CD4-positive, alpha-beta memory T cell (primary cell): ENCODE measurements around the gene RASA1. TPM values are rescaled to one million over a fixed set of nuclear protein-coding genes. Genes with fewer than 3 reads are reported as not detected.
"Not testable (repeated sequence)": the region's sequence is repeated elsewhere in the genome, so short reads cannot be mapped to it uniquely, and the experiment has no call there.

ENCODE experiments used
- CTCF ChIA-PET: fragments of 350-600 bp; sonication (Branson Sonifier 250); formaldehyde crosslinking; loops from one replicate; lab custom pipeline; 2021; ENCODE audit warnings: inconsistent platforms; ENCODE audit not compliant: partially characterized antibody; lab: Charles Lee
- POLR2A ChIA-PET: fragments of 350-600 bp; sonication (Branson Sonifier 250); formaldehyde crosslinking; loops from one replicate; lab custom pipeline; 2021; ENCODE audit not compliant: partially characterized antibody; lab: Charles Lee
- DNase-seq, 5 donors: peaks; one replicate each; pipeline versions ENCODE4 v3.0.0 to v3.0.0-alpha.2; 2020 to 2022; ENCODE audit warnings: mixed read lengths in 1 of 5
- H3K27ac ChIP-seq: one replicate; pipeline ENCODE4 v1.7.0; 2013; ENCODE audit warnings: low read depth, low read length
- H3K27me3 ChIP-seq: 2 replicates; pipeline ENCODE4 v1.7.0; 2013; ENCODE audit warnings: mild to moderate bottlenecking, low read length, moderate library complexity; ENCODE audit not compliant: insufficient read depth
- H3K36me3 ChIP-seq: 2 replicates; pipeline ENCODE4 v1.7.0; 2013; ENCODE audit warnings: mild to moderate bottlenecking, low read length, moderate library complexity; ENCODE audit not compliant: insufficient read depth
- H3K4me1 ChIP-seq: 2 replicates; pipeline ENCODE4 v1.7.0; 2013; ENCODE audit warnings: mild to moderate bottlenecking, low read length, moderate library complexity; ENCODE audit not compliant: insufficient read depth
- H3K4me3 ChIP-seq, 2 donors: one replicate each; pipeline ENCODE4 v1.7.0; 2013; ENCODE audit warnings: low read length in 2 of 2, mild to moderate bottlenecking in 1 of 2
- H3K9me3 ChIP-seq, 2 donors: one replicate each; pipeline ENCODE4 v1.7.0; 2013; ENCODE audit warnings: low read length in 2 of 2, control low read depth in 1 of 2; ENCODE audit not compliant: control insufficient read depth in 1 of 2
- H3K27ac Mint-ChIP-seq, 7 donors: one replicate each; pipeline ENCODE4 v1.8.0; 2020 to 2021; ENCODE audit warnings: mixed read lengths in 7 of 7, mild to moderate bottlenecking in 6 of 7, inconsistent platforms in 3 of 7, moderate library complexity in 3 of 7
- H3K27me3 Mint-ChIP-seq, 2 donors: one replicate each; pipeline ENCODE4 v1.8.0; 2020 to 2021; ENCODE audit warnings: mixed read lengths in 2 of 2
- H3K36me3 Mint-ChIP-seq, 2 donors: one replicate each; pipeline ENCODE4 v1.8.0; 2020 to 2021; ENCODE audit warnings: mixed read lengths in 2 of 2, inconsistent platforms in 1 of 2, mild to moderate bottlenecking in 1 of 2
- H3K4me1 Mint-ChIP-seq, 4 donors: one replicate each; pipeline ENCODE4 v1.8.0; 2020 to 2021; ENCODE audit warnings: mixed read lengths in 4 of 4, mild to moderate bottlenecking in 1 of 4
- H3K4me3 Mint-ChIP-seq, 8 donors: one replicate each; pipeline ENCODE4 v1.8.0; 2020 to 2021; ENCODE audit warnings: mixed read lengths in 8 of 8, mild to moderate bottlenecking in 7 of 8, moderate library complexity in 6 of 8, inconsistent platforms in 3 of 8
- H3K9me3 Mint-ChIP-seq, 8 donors: one replicate each; pipeline ENCODE4 v1.8.0; 2020 to 2021; ENCODE audit warnings: mixed read lengths in 8 of 8, mild to moderate bottlenecking in 5 of 8, inconsistent platforms in 3 of 8, moderate library complexity in 1 of 8
- intact Hi-C: fragments of 100-400 bp; cut with micrococcal nuclease; formaldehyde crosslinking; loops from one replicate; pipeline ENCODE4 v1.15.1; 2023
- polyA plus RNA-seq, 2 donors: library from polyadenylated mRNA; unstranded; fragments of 300-500 nt; fragmentation: Illumina TruSeq; gene quantifications; one replicate each; pipeline ENCODE4 v1.2.3, GENCODE V29; 2021
- total RNA-seq, 2 experiments: library from RNA; stranded (reverse); gene quantifications; one replicate each; pipeline ENCODE4 v1.2.3, GENCODE V29; 2021

RASA1 gene
- total and polyA plus RNA-seq, 4 experiments from 2014 or later = 3.3 to 32.4 (median 21.4) TPM

DNA sequence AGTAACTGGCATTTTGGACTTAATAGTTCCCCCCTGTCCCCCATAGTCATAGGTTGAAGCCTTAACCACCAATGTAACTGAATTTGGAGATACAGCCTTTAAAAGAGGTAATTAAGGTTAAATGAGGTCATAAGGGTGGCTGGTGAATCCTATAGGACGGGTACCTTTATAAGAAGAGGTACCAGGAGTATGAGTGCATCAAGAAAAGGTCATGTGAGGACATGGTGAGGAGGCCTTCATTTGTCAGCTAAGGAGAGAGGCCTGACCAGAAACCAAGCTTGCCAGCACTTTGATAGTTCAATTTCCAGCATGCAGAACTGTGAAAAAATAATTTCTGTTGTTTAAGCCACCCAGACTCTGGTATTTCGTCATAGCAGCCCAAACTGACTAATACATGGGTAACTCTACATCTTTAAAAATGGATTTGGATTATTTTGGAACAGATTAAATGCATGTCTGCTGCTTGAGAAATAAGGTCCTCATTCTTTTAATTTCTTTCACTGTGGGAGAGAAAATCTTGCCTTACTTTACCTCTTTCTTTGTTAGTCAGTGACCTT lies 9.7 kb downstream of the RASA1 start:
- H3K4me1 Mint-ChIP-seq = peaks cover 52 to 81% (median 66%) of the 10 kb centered on the region in 4 donors
- Histone ChIP-seq H3K4me1 (peaks cover 62% of the 10 kb centered on the region), H3K36me3 (no peaks in the 10 kb centered on the region), H3K27ac (no peak overlapping the region), H3K9me3 (no peaks in the 10 kb centered on the region), H3K27me3 (no peaks in the 10 kb centered on the region), H3K4me3 (no peak overlapping the region)
- H3K27ac Mint-ChIP-seq = peak overlapping the region; percentile 2 to 83 (median 44)
- CTCF ChIA-PET = no interaction called here
- POLR2A ChIA-PET = no interaction called here
- H3K36me3 Mint-ChIP-seq = peaks cover 20% of the 10 kb centered on the region in 2 donors
- H3K4me3 Mint-ChIP-seq = peak overlapping the region in 2 of 8 donors; percentile 13 to 34
- DNase-seq = no peak
- H3K27me3 Mint-ChIP-seq = no peaks in the 10 kb centered on the region
- intact Hi-C loops = no loop called here
- H3K9me3 Mint-ChIP-seq = no peaks in the 10 kb centered on the region

- no peaks in the 10 kb centered on the region for H3K9me3 ChIP-seq
- no peaks in the 10 kb centered on the region for H3K9me3 Mint-ChIP-seq
- ChIA-PET POLR2A (interaction anchor here (2.4 kb wide), 1 partner anchor 10 kb away, joined by 12 read pairs; the partner anchor contains the start of gene RASA1), CTCF (no interaction called here)
- H3K36me3 Mint-ChIP-seq = peaks cover 20 to 23% of the 10 kb centered on the region in 2 donors
- no peak overlapping the region for H3K4me3 ChIP-seq
- no peaks in the 10 kb centered on the region for H3K27me3 Mint-ChIP-seq
- no peaks in the 10 kb centered on the region for H3K27me3 ChIP-seq
- peaks cover 52 to 89% (median 70%) of the 10 kb centered on the region in 4 donors for H3K4me1 Mint-ChIP-seq
- no peak for DNase-seq
- no peaks in the 10 kb centered on the region for H3K36me3 ChIP-seq
- no peak overlapping the region for H3K27ac ChIP-seq
- H3K27ac Mint-ChIP-seq = peak overlapping the region in 5 of 7 donors; percentile 30 to 81 (median 37)
- H3K4me3 Mint-ChIP-seq = no peak overlapping the region
- H3K4me1 ChIP-seq = peaks cover 70% of the 10 kb centered on the region
- intact Hi-C loops = no loop called here
Measured at GRCh38 chr5:87278590-87279100, 11.0 kb downstream of the RASA1 start.

DNA sequence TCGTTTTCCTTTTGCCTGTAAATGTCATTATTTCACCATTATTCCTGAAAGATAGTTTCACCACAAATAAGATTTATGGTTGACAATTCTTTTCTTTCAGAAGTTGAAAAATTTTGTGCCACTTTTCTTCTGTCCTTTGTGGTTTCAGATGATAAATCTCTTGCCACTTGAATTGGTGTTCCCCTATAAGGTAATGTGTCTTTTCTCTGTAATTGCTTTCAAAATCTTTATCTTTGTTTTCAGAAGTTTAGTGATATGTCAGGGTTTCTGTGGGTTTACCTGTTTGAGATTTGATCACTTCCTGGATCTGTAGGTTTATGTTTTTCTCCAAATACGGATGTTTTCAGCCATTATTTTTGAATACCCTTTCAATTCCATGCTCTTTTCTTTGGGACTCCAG lies 14.6 kb downstream of the RASA1 start:
- ChIA-PET CTCF (interaction anchor here (1.1 kb wide), 1 partner anchor 14 kb away, joined by 3 read pairs; the partner anchor contains the start of gene RASA1), POLR2A (interaction anchor here (1.0 to 3.2 kb wide), 2 partner anchors 14 to 200 kb away, joined by 3 to 26 read pairs; partner anchors contain the start of gene RASA1)
- H3K9me3 ChIP-seq = no peaks in the 10 kb centered on the region
- peaks cover 37 to 70% (median 50%) of the 10 kb centered on the region in 4 donors for H3K4me1 Mint-ChIP-seq
- H3K36me3 ChIP-seq = no peaks in the 10 kb centered on the region
- H3K4me3 Mint-ChIP-seq = peak overlapping the region; percentile 75 to 90 (median 86)
- H3K9me3 Mint-ChIP-seq = no peaks in the 10 kb centered on the region
- H3K4me3 ChIP-seq = peak overlapping the region in 1 of 2 donors; percentile 27
- peaks cover 22 to 24% of the 10 kb centered on the region in 2 donors for H3K36me3 Mint-ChIP-seq
- peak overlapping the region; percentile 63 for H3K27ac ChIP-seq
- H3K27ac Mint-ChIP-seq = peak overlapping the region; percentile 71 to 97 (median 92)
- H3K4me1 ChIP-seq = peaks cover 44% of the 10 kb centered on the region
- H3K27me3 Mint-ChIP-seq = no peaks in the 10 kb centered on the region
- intact Hi-C loops = loop anchor here (1.0 to 5.0 kb wide), 2 partner anchors 14 to 60 kb away; no protein-coding TSS in a partner anchor
- H3K27me3 ChIP-seq = no peaks in the 10 kb centered on the region
- peak in 4 of 5 donors; percentile 47 to 64 (median 56) for DNase-seq

DNA sequence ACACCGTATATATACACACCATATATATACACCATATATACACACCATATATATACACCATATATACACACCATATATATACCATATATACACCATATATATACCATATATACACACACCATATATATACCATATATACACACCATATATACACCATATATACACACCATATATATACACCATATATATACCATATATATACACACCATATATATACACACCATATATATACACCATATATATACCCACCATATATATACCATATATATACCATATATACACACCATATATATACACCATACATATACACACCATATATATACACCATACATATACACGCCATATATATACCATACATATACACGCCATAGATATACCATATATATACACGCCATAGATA lies 19.6 kb downstream of the RASA1 start:
- H3K27ac ChIP-seq = not testable (repeated sequence)

GRCh38 chr5:87298692-87299362 lies 31.1 kb downstream of the RASA1 start:
- Mint-ChIP-seq H3K36me3 (peaks cover 19 to 23% of the 10 kb centered on the region in 2 donors), H3K9me3 (peaks cover 0 to 4% (median 0%) of the 10 kb centered on the region in 8 donors), H3K27me3 (no peaks in the 10 kb centered on the region), H3K4me1 (peaks cover 58 to 87% (median 73%) of the 10 kb centered on the region in 4 donors), H3K4me3 (peak overlapping the region in 2 of 8 donors; percentile 6 to 36), H3K27ac (peak overlapping the region in 2 of 7 donors; percentile 19 to 49)
- intact Hi-C loops = no loop called here
- DNase-seq = no peak
- H3K27ac ChIP-seq = no peak overlapping the region
- ChIA-PET POLR2A (interaction anchor here (0.6 to 2.6 kb wide), 2 partner anchors 30 to 224 kb away, joined by 3 to 8 read pairs; no protein-coding TSS in a partner anchor), CTCF (interaction anchor here (0.7 kb wide), 1 partner anchor 236 kb away, joined by 3 read pairs; no protein-coding TSS in a partner anchor)
- no peaks in the 10 kb centered on the region for H3K36me3 ChIP-seq
- no peaks in the 10 kb centered on the region for H3K27me3 ChIP-seq
- no peaks in the 10 kb centered on the region for H3K9me3 ChIP-seq
- H3K4me1 ChIP-seq = peaks cover 46% of the 10 kb centered on the region
- no peak overlapping the region for H3K4me3 ChIP-seq

More for the DNA sequence above, 19.6 kb downstream of the RASA1 start:
- H3K4me3 Mint-ChIP-seq, H3K27me3 Mint-ChIP-seq, H3K9me3 ChIP-seq, H3K27ac Mint-ChIP-seq, CTCF ChIA-PET, H3K36me3 ChIP-seq, H3K27me3 ChIP-seq, DNase-seq, POLR2A ChIA-PET, H3K4me3 ChIP-seq, intact Hi-C loops: not testable (repeated sequence)
- peaks cover 28% of the 10 kb centered on the region for H3K4me1 ChIP-seq
- H3K36me3 Mint-ChIP-seq = peaks cover 28% of the 10 kb centered on the region in 2 donors
- peaks cover 33 to 51% (median 47%) of the 10 kb centered on the region in 4 donors for H3K4me1 Mint-ChIP-seq
- H3K9me3 Mint-ChIP-seq = peaks cover 0 to 11% (median 7%) of the 10 kb centered on the region in 8 donors

DNA sequence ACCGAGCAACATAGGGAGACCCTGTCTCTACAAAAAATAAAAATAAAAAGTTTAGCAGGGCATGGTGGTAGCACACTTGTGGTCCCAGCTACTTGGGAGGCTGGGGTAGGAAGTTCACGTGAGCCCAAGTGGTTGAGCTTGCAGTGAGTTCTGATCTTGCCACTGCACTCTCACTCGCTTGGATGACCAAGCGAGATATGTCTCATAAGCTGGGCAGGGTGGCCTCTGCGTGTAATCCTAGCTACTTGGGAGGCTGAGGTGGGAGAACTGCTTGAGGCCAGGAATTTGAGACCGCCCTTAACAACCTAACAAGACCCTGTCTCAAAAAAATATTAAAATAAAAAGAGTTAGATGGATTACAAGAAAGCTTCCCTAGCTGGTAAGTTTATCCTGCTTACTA lies 32.5 kb downstream of the RASA1 start:
- no peaks in the 10 kb centered on the region for H3K9me3 ChIP-seq
- Mint-ChIP-seq H3K4me3 (no peak overlapping the region), H3K27me3 (no peaks in the 10 kb centered on the region), H3K4me1 (peaks cover 56 to 74% (median 60%) of the 10 kb centered on the region in 4 donors), H3K9me3 (peaks cover 0 to 4% (median 0%) of the 10 kb centered on the region in 8 donors), H3K36me3 (peaks cover 31% of the 10 kb centered on the region in 2 donors), H3K27ac (no peak overlapping the region)
- H3K4me3 ChIP-seq = no peak overlapping the region
- intact Hi-C loops = loop anchor here (2.0 kb wide), 1 partner anchor 69 kb away; no protein-coding TSS in a partner anchor
- POLR2A ChIA-PET = no interaction called here
- CTCF ChIA-PET = interaction anchor here (0.9 kb wide), 1 partner anchor 9 kb away, joined by 3 read pairs; no protein-coding TSS in a partner anchor
- peaks cover 36% of the 10 kb centered on the region for H3K4me1 ChIP-seq
- H3K27ac ChIP-seq = no peak overlapping the region
- H3K27me3 ChIP-seq = no peaks in the 10 kb centered on the region
- no peak for DNase-seq
- H3K36me3 ChIP-seq = no peaks in the 10 kb centered on the region
